Kidney (tissue), 14 donors: ENCODE measurements around the gene TRAF7. TPM values are rescaled to one million over a fixed set of nuclear protein-coding genes. Genes with fewer than 3 reads are reported as not detected.

Experiments used
- DNase-seq, 5 donors: peaks; one replicate each; pipeline ENCODE4 v3.0.0-alpha.2; 2013 to 2020
- FAIRE-seq: peaks from 2 replicates; lab custom pipeline; 2012; peaks lifted over from hg19 to GRCh38; lab: Jason Lieb, UNC
- H3K27ac ChIP-seq, 2 donors: one replicate each; pipeline ENCODE4 v1.7.0; 2013; ENCODE audit warnings: low read depth in 2 of 2, low read length in 2 of 2, inconsistent platforms in 1 of 2
- H3K27me3 ChIP-seq: one replicate; pipeline ENCODE4 v1.7.1; 2013; ENCODE audit warnings: low read length, inconsistent platforms; ENCODE audit not compliant: control insufficient read depth, insufficient read depth
- H3K36me3 ChIP-seq, 3 donors: one replicate each; pipeline versions ENCODE4 v1.7.0 to v1.7.1; 2013; ENCODE audit warnings: low read length in 3 of 3, control low read depth in 1 of 3, inconsistent platforms in 1 of 3; ENCODE audit not compliant: insufficient read depth in 3 of 3, control insufficient read depth in 2 of 3
- H3K4me1 ChIP-seq, 3 donors: one replicate each; pipeline versions ENCODE4 v1.7.0 to v1.7.1; 2013; ENCODE audit warnings: low read length in 3 of 3, inconsistent platforms in 1 of 3, low read depth in 1 of 3; ENCODE audit not compliant: control insufficient read depth in 2 of 3, insufficient read depth in 2 of 3
- H3K4me3 ChIP-seq, 3 donors: one replicate each; pipeline versions ENCODE4 v1.7.0 to v1.8.1; 2013; ENCODE audit warnings: low read length in 3 of 3, control low read depth in 1 of 3, inconsistent platforms in 1 of 3
- H3K9ac ChIP-seq, 3 donors: one replicate each; pipeline versions ENCODE4 v1.7.0 to v1.7.1; 2013; ENCODE audit warnings: low read length in 3 of 3, control low read depth in 1 of 3, inconsistent platforms in 1 of 3
- H3K9me3 ChIP-seq, 3 donors: one replicate each; pipeline versions ENCODE4 v1.7.0 to v1.7.1; 2013; ENCODE audit warnings: low read length in 3 of 3, control low read depth in 1 of 3, inconsistent platforms in 1 of 3; ENCODE audit not compliant: control insufficient read depth in 2 of 3, insufficient read depth in 1 of 3
- intact Hi-C: fragments of 100-400 bp; cut with DNase I; formaldehyde crosslinking; loops from one replicate; pipeline ENCODE4 v1.11.1; 2022
- polyA plus RNA-seq: library from polyadenylated mRNA; stranded (reverse); fragments of 350-450 nt; fragmentation: Illumina TruSeq; extraction: RNeasy Lipid Tissue Mini Kit (QIAGEN cat#74804); gene quantifications from one replicate; pipeline ENCODE4 v1.2.3, GENCODE V29; 2014; ENCODE audit warnings: low read depth, low replicate concordance; ENCODE audit not compliant: insufficient read depth
- total RNA-seq: library from RNA; stranded (reverse); fragmentation: NEBNext Ultra II Directional; extraction: Animal tissue kit (Norgen Biotek cat#: 25700); gene quantifications from one replicate; pipeline ENCODE4 v1.2.1, GENCODE V29; 2021
- TF ChIP-seq, protein P1 (sequence below): IDR thresholded peaks from 3 replicates; pipeline ENCODE4 v1.5.1; 2012; ENCODE audit warnings: mild to moderate bottlenecking, moderate library complexity, borderline replicate concordance; ENCODE audit not compliant: insufficient read depth; ENCODE audit errors: extremely low read depth
- donor health status: control.
- donor health status: control.
- donor health status: control.
- donor health status: control.
- donor health status: control.
- donor health status: DM: yes; HTN: yes; CAD: no.
- donor health status: Normal renal cell carcinoma (clear cell type).

Gene TRAF7
- total and polyA plus RNA-seq, 2 donors from 2014 or later = 26.1 to 66.8 TPM

DNA sequence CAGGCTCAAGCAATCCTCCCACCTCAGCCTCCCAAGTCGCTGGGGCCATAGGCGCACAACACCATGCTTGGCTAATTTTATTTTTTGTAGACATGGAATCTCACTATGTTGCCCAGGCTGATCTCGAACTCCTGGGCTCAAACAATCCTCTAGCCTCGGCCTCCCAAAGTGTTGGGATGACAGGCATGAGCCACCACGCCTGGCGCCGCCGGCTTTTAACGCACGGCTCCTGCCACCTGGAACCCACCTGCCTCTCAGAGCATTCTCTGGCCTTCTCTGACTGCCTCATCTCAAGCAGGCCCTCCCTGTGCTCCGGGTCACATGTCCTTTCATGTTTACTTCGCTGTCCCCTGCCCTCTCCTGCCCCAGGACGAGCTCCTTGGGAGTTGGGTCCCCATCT is 30.5 kb downstream of the TRAF7 start:
- Histone ChIP-seq H3K27me3 (no peaks in the 10 kb centered on the region), H3K9me3 (no peaks in the 10 kb centered on the region), H3K9ac (no peak overlapping the region), H3K27ac (no peak overlapping the region), H3K36me3 (no peaks in the 10 kb centered on the region), H3K4me3 (no peak overlapping the region), H3K4me1 (no peaks in the 10 kb centered on the region)
- DNase-seq (no peak), FAIRE-seq (no peak)
- TF ChIP-seq, protein P1, sequence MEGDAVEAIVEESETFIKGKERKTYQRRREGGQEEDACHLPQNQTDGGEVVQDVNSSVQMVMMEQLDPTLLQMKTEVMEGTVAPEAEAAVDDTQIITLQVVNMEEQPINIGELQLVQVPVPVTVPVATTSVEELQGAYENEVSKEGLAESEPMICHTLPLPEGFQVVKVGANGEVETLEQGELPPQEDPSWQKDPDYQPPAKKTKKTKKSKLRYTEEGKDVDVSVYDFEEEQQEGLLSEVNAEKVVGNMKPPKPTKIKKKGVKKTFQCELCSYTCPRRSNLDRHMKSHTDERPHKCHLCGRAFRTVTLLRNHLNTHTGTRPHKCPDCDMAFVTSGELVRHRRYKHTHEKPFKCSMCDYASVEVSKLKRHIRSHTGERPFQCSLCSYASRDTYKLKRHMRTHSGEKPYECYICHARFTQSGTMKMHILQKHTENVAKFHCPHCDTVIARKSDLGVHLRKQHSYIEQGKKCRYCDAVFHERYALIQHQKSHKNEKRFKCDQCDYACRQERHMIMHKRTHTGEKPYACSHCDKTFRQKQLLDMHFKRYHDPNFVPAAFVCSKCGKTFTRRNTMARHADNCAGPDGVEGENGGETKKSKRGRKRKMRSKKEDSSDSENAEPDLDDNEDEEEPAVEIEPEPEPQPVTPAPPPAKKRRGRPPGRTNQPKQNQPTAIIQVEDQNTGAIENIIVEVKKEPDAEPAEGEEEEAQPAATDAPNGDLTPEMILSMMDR = no peak
- intact Hi-C loops = no loop called here

DNA sequence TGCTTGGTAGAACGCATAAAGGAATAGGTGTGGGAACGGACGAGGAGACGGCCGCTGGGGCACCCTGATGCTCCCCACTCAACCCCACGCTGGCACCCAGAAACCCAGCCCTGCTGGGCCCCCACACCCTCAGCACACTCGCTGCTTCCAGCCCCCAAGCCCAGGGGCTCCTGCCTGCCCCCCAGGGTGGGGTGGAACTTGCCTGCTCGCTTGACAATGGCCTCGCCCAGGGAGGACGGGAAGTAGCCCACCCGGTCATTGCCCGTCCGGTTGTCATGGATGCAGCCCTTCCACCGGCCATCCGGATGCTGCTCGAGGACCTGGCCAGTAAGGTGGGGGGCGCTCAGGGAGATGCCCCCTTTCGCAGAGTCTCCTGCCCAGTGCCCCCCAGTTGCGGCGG is 30.9 kb downstream of the TRAF7 start:
- H3K4me1 ChIP-seq = no peaks in the 10 kb centered on the region
- H3K36me3 ChIP-seq = no peaks in the 10 kb centered on the region
- FAIRE-seq = no peak
- H3K27me3 ChIP-seq = no peaks in the 10 kb centered on the region
- TF ChIP-seq, protein P1 = no peak
- no peak overlapping the region for H3K4me3 ChIP-seq
- DNase-seq = no peak
- H3K9me3 ChIP-seq = no peaks in the 10 kb centered on the region
- no peak overlapping the region for H3K9ac ChIP-seq
- intact Hi-C loops = no loop called here
- H3K27ac ChIP-seq = no peak overlapping the region

DNA sequence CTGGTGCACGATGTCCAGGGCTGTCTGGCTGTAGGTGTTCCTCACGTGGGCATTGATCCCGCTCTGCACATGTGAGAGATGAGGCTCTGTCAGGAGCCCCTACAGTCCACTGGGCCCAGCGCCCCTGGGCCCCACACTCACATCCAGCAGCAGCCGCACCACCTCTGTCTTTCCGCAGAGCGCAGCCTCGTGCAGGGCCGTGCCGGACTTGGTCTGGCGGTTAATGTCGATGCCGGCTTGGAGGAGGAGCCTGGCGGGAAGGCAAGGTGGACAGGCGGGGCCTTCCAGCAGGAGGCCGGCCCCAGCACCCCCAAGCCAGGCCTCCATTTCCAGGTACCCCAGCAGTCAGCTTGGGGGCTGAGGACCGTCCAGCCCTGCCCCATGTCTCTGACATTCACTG is 31.6 kb downstream of the TRAF7 start:
- H3K27ac ChIP-seq = no peak overlapping the region
- no peaks in the 10 kb centered on the region for H3K9me3 ChIP-seq
- no peak overlapping the region for H3K4me3 ChIP-seq
- H3K4me1 ChIP-seq = no peaks in the 10 kb centered on the region
- no peaks in the 10 kb centered on the region for H3K27me3 ChIP-seq
- H3K9ac ChIP-seq = no peak overlapping the region
- intact Hi-C loops = no loop called here
- DNase-seq = no peak
- no peaks in the 10 kb centered on the region for H3K36me3 ChIP-seq
- TF ChIP-seq, protein P1 = no peak
- no peak for FAIRE-seq

DNA sequence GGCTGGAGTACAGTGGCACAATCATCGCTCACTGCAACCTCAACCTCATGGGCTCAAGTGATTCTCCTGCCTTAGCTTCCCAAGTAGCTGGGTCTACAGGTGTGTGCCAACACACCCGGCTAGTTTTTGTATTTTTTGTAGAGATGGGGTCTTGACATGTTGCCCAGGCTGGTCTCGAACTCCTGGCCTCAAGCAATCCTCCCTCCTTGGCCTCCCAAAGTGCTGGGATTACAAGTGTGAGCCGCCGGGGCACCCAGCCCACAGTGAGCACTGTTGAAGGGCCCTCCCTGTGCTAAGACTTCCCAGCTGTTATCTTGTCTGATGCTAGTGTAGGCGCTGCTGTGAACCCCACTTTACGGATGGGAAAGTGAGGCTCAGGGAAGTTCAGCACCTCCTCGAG is 32.8 kb downstream of the TRAF7 start:
- H3K9me3 ChIP-seq = no peaks in the 10 kb centered on the region
- H3K36me3 ChIP-seq = no peaks in the 10 kb centered on the region
- DNase-seq (no peak), FAIRE-seq (no peak)
- no peaks in the 10 kb centered on the region for H3K4me1 ChIP-seq
- TF ChIP-seq, protein P1 = no peak
- H3K9ac ChIP-seq = no peak overlapping the region
- no peak overlapping the region for H3K27ac ChIP-seq
- H3K27me3 ChIP-seq = no peaks in the 10 kb centered on the region
- H3K4me3 ChIP-seq = no peak overlapping the region
- intact Hi-C loops = no loop called here
